Natural killer cell treated with Interleukin-12 subunit alpha and Interleukin-12 subunit beta and Interleukin-15 and Interleukin-18, amount 100 ng/mL, for 72 hours (primary cell): ENCODE data around the gene GATM. TPM values are rescaled to one million over a fixed set of nuclear protein-coding genes. Genes with fewer than 3 reads are reported as not detected.
A peak's percentile ranks its signal among the peaks of the same experiment; 100 is the strongest.

ENCODE experiments used
- ATAC-seq, 2 donors: fragments of 150-1000 bp; cut with Tn5 transposase in 1 of 2; sonication (Bioruptor Pico), chemical (Tn5 transposase) in 1 of 2; 2 replicates each; pipeline ENCODE4 v1.10.0; 2021
- DNase-seq: peaks from one replicate; pipeline ENCODE4 v3.0.0; 2022; ENCODE audit warnings: low spot score
- H3K27ac Mint-ChIP-seq, 2 donors: 1 replicate in 1 of 2; 2 replicates in 1 of 2; pipeline ENCODE4 v1.8.0; 2022; ENCODE audit warnings: mixed read lengths in 2 of 2, mild to moderate bottlenecking in 1 of 2, moderate library complexity in 1 of 2
- H3K27me3 Mint-ChIP-seq, 2 donors: 1 replicate in 1 of 2; 2 replicates in 1 of 2; pipeline ENCODE4 v1.8.0; 2022; ENCODE audit warnings: mixed read lengths in 2 of 2
- H3K36me3 Mint-ChIP-seq: one replicate; pipeline ENCODE4 v1.8.0; 2022; ENCODE audit warnings: mixed read lengths
- H3K4me1 Mint-ChIP-seq, 2 donors: 1 replicate in 1 of 2; 2 replicates in 1 of 2; pipeline ENCODE4 v1.8.0; 2022; ENCODE audit warnings: low read depth in 2 of 2, mixed read lengths in 2 of 2, mild to moderate bottlenecking in 1 of 2
- H3K4me3 Mint-ChIP-seq: one replicate; pipeline ENCODE4 v1.8.0; 2022; ENCODE audit warnings: mixed read lengths
- H3K9me3 Mint-ChIP-seq: 2 replicates; pipeline ENCODE4 v1.8.0; 2022; ENCODE audit warnings: mixed read lengths
- total RNA-seq, 2 donors: library from RNA; stranded (reverse); gene quantifications; one replicate each; pipeline ENCODE4 v1.2.3, GENCODE V29; 2022

GATM gene
- total RNA-seq, 2 donors from 2014 or later, result 1.4 to 1.6 TPM

DNA sequence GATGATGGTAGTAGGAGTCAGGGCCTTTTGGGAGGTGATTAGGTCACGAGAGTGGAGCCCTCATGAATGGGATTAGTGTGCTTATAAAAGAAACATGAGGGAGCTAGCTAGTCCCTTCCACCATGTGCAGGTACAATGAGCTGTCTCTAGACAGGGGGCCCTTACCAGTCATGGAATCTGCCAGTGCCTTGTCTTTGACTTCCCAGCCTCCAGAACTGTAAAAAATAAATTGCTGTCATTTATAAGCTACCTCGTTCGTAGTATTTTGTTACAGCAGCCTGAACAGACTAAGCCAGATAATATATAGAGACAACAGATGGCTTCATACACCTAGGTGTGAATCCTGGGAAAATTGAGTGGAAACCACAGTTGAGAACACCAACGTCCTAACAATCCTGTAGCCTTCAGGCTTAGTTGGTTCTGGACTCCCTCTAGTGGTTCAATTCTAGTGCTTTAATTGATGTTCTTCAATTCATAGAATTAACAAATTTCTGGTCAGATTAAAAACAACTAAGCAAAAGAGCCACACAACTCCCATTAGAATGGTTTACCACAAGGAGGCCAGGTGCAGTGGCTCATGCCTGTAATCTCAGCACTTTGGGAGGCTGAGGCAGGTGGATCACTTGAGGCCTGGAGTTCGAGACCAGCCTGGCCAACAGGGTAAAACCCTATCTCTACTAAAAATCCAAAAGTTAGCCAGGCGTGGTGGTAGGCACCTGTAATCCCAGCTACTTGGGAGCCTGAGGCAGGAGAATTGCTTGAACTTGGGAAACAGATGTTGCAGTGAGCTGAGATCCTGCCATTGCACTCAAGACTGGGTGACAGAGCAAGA, 21.3 kb upstream of the GATM start:
- ATAC-seq, result no peak
- no peaks in the 10 kb centered on the region for H3K9me3 Mint-ChIP-seq
- no peak overlapping the region for H3K27ac Mint-ChIP-seq
- H3K27me3 Mint-ChIP-seq, result peaks cover 15 to 22% of the 10 kb centered on the region in 2 donors
- H3K4me1 Mint-ChIP-seq, result peaks cover 14 to 20% of the 10 kb centered on the region in 2 donors
- DNase-seq, result no peak
- H3K36me3 Mint-ChIP-seq, result peaks cover 4% of the 10 kb centered on the region
- H3K4me3 Mint-ChIP-seq, result peak overlapping the region; percentile 20

DNA sequence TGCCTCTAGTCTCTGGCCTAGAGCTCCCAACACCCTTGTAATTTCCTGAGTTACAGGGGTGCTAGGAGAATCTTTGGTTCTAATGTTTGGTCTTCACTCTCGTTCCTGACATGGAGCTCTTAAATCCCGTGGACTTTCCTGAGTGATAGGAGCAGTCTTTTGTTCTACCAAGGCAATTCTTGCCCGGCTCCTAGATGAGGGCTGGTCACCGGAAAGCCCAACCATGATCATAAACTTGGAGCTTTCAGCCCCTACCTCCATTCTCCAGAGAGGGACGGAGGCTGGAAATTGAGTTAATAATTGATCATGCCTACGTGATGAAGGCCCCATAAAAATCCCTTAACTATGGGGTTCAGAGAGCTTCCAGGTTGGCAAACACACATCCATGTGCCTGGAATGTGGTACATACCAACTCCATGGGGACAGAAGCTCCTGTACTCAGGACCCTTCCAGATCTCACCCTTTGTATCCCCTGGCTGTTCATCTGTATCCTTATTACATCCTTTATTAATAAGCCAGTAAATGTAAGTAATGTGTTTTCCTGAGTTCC, 18.8 kb upstream of the GATM start:
- no peak overlapping the region for H3K27ac Mint-ChIP-seq
- no peak overlapping the region for H3K4me3 Mint-ChIP-seq
- no peaks in the 10 kb centered on the region for H3K9me3 Mint-ChIP-seq
- H3K4me1 Mint-ChIP-seq, result peaks cover 10 to 15% of the 10 kb centered on the region in 2 donors
- ATAC-seq (no peak), DNase-seq (no peak)
- H3K36me3 Mint-ChIP-seq, result no peaks in the 10 kb centered on the region
- peaks cover 26 to 34% of the 10 kb centered on the region in 2 donors for H3K27me3 Mint-ChIP-seq

- H3K4me3 Mint-ChIP-seq, result no peak overlapping the region
- no peak for DNase-seq
- H3K4me1 Mint-ChIP-seq, result peaks cover 5 to 8% of the 10 kb centered on the region in 2 donors
- no peaks in the 10 kb centered on the region for H3K36me3 Mint-ChIP-seq
- no peak for ATAC-seq
- H3K27ac Mint-ChIP-seq, result no peak overlapping the region
- H3K9me3 Mint-ChIP-seq, result no peaks in the 10 kb centered on the region
- H3K27me3 Mint-ChIP-seq, result peaks cover 29 to 41% of the 10 kb centered on the region in 2 donors
Observed at GRCh38 chr15:45395943-45396342, 17.6 kb upstream of the GATM start.

GRCh38 chr15:45394681-45395080, 16.3 kb upstream of the GATM start:
- Mint-ChIP-seq H3K4me1 (peaks cover 5% of the 10 kb centered on the region in 2 donors), H3K27ac (no peak overlapping the region), H3K27me3 (peaks cover 31 to 41% of the 10 kb centered on the region in 2 donors)

DNA sequence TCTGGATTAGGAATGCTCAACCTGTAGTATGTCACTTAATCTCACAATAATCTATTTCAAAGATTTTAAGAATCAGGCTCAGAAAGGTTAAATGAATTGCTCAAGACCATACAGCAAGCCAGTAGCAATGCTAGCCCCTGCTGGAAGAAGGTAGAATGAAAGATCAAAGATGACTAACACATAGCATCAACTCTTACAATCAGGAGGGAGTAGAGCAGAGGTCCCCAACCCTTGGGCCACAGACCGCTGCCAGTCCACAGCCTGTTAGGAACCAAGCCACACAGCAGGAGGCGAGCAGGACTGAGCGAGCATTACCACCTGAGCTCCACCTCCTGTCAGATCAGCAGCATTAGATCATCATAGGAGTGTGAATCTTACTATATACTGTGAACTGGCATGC, 15.5 kb upstream of the GATM start:
- DNase-seq, result no peak
- no peaks in the 10 kb centered on the region for H3K9me3 Mint-ChIP-seq
- no peak overlapping the region for H3K27ac Mint-ChIP-seq
- peak in 1 of 2 donors; percentile 43 for ATAC-seq
- no peak overlapping the region for H3K4me3 Mint-ChIP-seq
- H3K36me3 Mint-ChIP-seq, result no peaks in the 10 kb centered on the region
- H3K4me1 Mint-ChIP-seq, result peaks cover 5% of the 10 kb centered on the region in 2 donors
- H3K27me3 Mint-ChIP-seq, result peaks cover 31 to 41% of the 10 kb centered on the region in 2 donors

More at GRCh38 chr15:45394681-45395080, 16.3 kb upstream of the GATM start:
- H3K9me3 Mint-ChIP-seq, result no peaks in the 10 kb centered on the region
- no peak overlapping the region for H3K4me3 Mint-ChIP-seq
- DNase-seq (no peak), ATAC-seq (no peak)
- H3K36me3 Mint-ChIP-seq, result no peaks in the 10 kb centered on the region

GRCh38 chr15:45392584-45392855, 14.2 kb upstream of the GATM start:
- no peaks in the 10 kb centered on the region for H3K9me3 Mint-ChIP-seq
- no peak overlapping the region for H3K27ac Mint-ChIP-seq
- peaks cover 5% of the 10 kb centered on the region in 2 donors for H3K4me1 Mint-ChIP-seq
- H3K4me3 Mint-ChIP-seq, result no peak overlapping the region
- H3K36me3 Mint-ChIP-seq, result no peaks in the 10 kb centered on the region
- DNase-seq (no peak), ATAC-seq (no peak)
- peaks cover 35 to 40% of the 10 kb centered on the region in 2 donors for H3K27me3 Mint-ChIP-seq

DNA sequence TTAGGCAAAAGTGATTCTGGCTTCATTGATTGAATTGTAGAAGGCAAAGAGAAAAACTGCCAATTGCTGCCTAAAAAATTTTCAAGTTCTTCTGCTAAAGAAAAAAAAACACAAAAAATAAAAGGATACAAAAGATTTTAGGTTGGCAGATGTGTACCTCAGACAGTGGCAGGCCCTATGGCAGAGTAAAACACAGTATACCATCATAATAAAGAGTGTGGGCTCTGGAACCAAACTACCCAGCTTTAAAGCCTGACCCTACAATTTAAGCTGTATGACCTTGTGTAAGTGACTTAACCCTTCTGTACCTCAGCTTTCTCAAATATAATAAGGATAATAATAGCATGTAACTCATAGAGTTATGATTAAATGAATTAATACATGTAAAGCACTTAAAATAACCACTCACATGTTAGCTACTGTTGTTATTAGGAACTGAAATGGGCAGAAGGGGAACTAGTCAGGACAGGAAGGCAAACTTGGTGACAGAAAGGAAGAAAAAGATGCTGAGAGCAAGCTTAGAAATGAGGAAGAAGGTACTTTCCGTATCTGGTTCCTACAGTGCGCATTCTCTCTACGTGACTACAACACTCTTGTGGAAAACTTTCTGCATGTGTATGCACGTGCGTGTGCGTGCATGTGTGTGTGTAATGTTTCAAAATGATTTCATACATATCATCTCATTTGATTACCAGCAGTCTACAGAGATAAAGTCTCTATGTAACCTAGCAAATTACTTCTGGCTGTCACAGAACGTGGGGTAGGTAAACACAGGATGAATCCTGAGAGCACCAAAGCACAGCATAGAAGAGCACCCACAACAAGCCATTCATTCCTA, 13.6 kb upstream of the GATM start:
- DNase-seq (no peak), ATAC-seq (no peak)
- Mint-ChIP-seq H3K9me3 (no peaks in the 10 kb centered on the region), H3K27ac (no peak overlapping the region), H3K4me1 (peaks cover 5% of the 10 kb centered on the region in 2 donors), H3K36me3 (no peaks in the 10 kb centered on the region), H3K4me3 (no peak overlapping the region), H3K27me3 (peaks cover 36 to 40% of the 10 kb centered on the region in 2 donors)

GRCh38 chr15:45389351-45389750, 11.0 kb upstream of the GATM start:
- no peak overlapping the region for H3K4me3 Mint-ChIP-seq
- H3K4me1 Mint-ChIP-seq, result peaks cover 5% of the 10 kb centered on the region in 2 donors
- no peak overlapping the region for H3K27ac Mint-ChIP-seq
- H3K27me3 Mint-ChIP-seq, result peaks cover 33 to 36% of the 10 kb centered on the region in 2 donors
- no peaks in the 10 kb centered on the region for H3K9me3 Mint-ChIP-seq
- no peak for DNase-seq
- no peak for ATAC-seq
- no peaks in the 10 kb centered on the region for H3K36me3 Mint-ChIP-seq

- no peak for DNase-seq
- H3K4me1 Mint-ChIP-seq, result peaks cover 5% of the 10 kb centered on the region in 2 donors
- peaks cover 24 to 31% of the 10 kb centered on the region in 2 donors for H3K27me3 Mint-ChIP-seq
- no peak overlapping the region for H3K4me3 Mint-ChIP-seq
- no peak overlapping the region for H3K27ac Mint-ChIP-seq
- ATAC-seq, result no peak
- no peaks in the 10 kb centered on the region for H3K36me3 Mint-ChIP-seq
- no peaks in the 10 kb centered on the region for H3K9me3 Mint-ChIP-seq
Observed at GRCh38 chr15:45387380-45388007, 9.2 kb upstream of the GATM start.

- no peaks in the 10 kb centered on the region for H3K36me3 Mint-ChIP-seq
- no peaks in the 10 kb centered on the region for H3K9me3 Mint-ChIP-seq
- H3K27me3 Mint-ChIP-seq, result peaks cover 20 to 29% of the 10 kb centered on the region in 2 donors
- peaks cover under 1% of the 10 kb centered on the region in 2 donors for H3K4me1 Mint-ChIP-seq
- no peak overlapping the region for H3K27ac Mint-ChIP-seq
- no peak overlapping the region for H3K4me3 Mint-ChIP-seq
- DNase-seq (no peak), ATAC-seq (no peak)
Observed at GRCh38 chr15:45386974-45387373, 8.6 kb upstream of the GATM start.

DNA sequence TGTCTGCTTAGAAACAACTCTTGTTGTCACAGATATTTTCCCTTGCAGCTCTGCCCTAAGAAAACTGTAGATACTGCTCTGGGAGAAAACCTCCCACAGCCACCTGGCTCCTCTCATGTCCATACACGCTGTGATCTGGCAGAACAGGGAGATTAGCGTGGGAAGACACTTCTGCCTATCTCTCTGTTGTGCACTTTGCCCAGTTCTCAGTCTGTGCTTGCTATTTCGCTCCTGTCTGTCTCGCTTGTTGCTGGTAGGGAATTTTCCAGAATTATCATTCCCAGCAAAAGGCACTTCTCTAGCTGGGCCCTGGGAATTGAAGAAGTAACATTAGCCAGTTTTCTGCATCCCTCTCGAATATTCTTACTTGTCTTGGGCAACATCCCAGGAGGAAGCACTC, 8.1 kb upstream of the GATM start:
- H3K27me3 Mint-ChIP-seq, result peaks cover 22 to 28% of the 10 kb centered on the region in 2 donors
- no peaks in the 10 kb centered on the region for H3K36me3 Mint-ChIP-seq
- DNase-seq, result no peak
- H3K27ac Mint-ChIP-seq, result no peak overlapping the region
- no peak for ATAC-seq
- H3K9me3 Mint-ChIP-seq, result no peaks in the 10 kb centered on the region
- no peaks in the 10 kb centered on the region for H3K4me1 Mint-ChIP-seq
- no peak overlapping the region for H3K4me3 Mint-ChIP-seq

- Mint-ChIP-seq H3K4me1 (no peaks in the 10 kb centered on the region), H3K27me3 (peaks cover 26 to 30% of the 10 kb centered on the region in 2 donors), H3K27ac (no peak overlapping the region), H3K36me3 (no peaks in the 10 kb centered on the region), H3K9me3 (no peaks in the 10 kb centered on the region), H3K4me3 (no peak overlapping the region)
- DNase-seq, result no peak
- no peak for ATAC-seq
Observed at GRCh38 chr15:45385590-45385989, 7.2 kb upstream of the GATM start.

DNA sequence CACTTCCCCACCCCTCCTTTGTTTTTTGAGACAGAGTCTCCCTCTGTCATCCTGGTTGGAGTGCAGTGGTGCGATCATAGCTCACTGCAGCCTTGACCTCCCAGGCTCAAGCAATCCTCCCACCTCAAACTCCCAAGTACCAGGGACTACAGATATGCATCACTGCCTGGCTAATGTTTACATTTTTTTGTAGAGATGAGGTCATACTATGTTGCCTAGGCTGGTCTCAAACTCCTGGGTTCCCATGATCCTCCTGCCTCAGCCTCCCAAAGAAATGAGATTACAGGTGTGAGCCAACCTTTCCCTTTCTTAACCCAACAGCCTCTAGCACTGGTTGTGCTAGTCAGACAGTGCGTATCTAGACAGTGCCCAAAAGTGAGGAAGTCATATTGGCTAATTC, 6.4 kb upstream of the GATM start:
- DNase-seq (no peak), ATAC-seq (no peak)
- H3K9me3 Mint-ChIP-seq, result no peaks in the 10 kb centered on the region
- H3K27ac Mint-ChIP-seq, result no peak overlapping the region
- peaks cover 28 to 37% of the 10 kb centered on the region in 2 donors for H3K27me3 Mint-ChIP-seq
- no peaks in the 10 kb centered on the region for H3K4me1 Mint-ChIP-seq
- H3K36me3 Mint-ChIP-seq, result no peaks in the 10 kb centered on the region
- no peak overlapping the region for H3K4me3 Mint-ChIP-seq
